Activated CD4-positive, alpha-beta memory T cell treated with anti-CD3 and anti-CD28 coated beads for 36 hours (primary cell): ENCODE measurements around the gene MAML3. TPM values are rescaled to one million over a fixed set of nuclear protein-coding genes. Genes with fewer than 3 reads are reported as not detected.

Source experiments
- CTCF ChIA-PET: fragments of 350-600 bp; sonication (Branson Sonifier 250); formaldehyde crosslinking; loops from one replicate; lab custom pipeline; 2021; ENCODE audit warnings: antibody characterized with exemption, inconsistent platforms; lab: Charles Lee
- POLR2A ChIA-PET: fragments of 350-600 bp; sonication (Branson Sonifier 250); formaldehyde crosslinking; loops from one replicate; lab custom pipeline; 2021; ENCODE audit warnings: antibody characterized with exemption; lab: Charles Lee
- DNase-seq: peaks from one replicate; pipeline ENCODE4 v3.0.0-alpha.2; 2020
- H3K27ac Mint-ChIP-seq: one replicate; pipeline ENCODE4 v1.8.0; 2021; ENCODE audit warnings: mixed read lengths
- H3K27me3 Mint-ChIP-seq: one replicate; pipeline ENCODE4 v1.8.0; 2021; ENCODE audit warnings: mixed read lengths
- H3K36me3 Mint-ChIP-seq: one replicate; pipeline ENCODE4 v1.8.0; 2021; ENCODE audit warnings: mixed read lengths
- H3K4me1 Mint-ChIP-seq: one replicate; pipeline ENCODE4 v1.8.0; 2021; ENCODE audit warnings: low read depth, mixed read lengths
- H3K4me3 Mint-ChIP-seq: one replicate; pipeline ENCODE4 v1.8.0; 2021; ENCODE audit warnings: mild to moderate bottlenecking, mixed read lengths
- H3K9me3 Mint-ChIP-seq: one replicate; pipeline ENCODE4 v1.8.0; 2021; ENCODE audit warnings: mixed read lengths
- intact Hi-C: fragments of 100-400 bp; cut with micrococcal nuclease; formaldehyde crosslinking; loops from one replicate; pipeline ENCODE4 v1.15.1; 2023
- total RNA-seq, 2 experiments: library from RNA; stranded (reverse); gene quantifications; one replicate each; pipeline ENCODE4 v1.2.3, GENCODE V29; 2021

The MAML3 gene
- total RNA-seq, 2 experiments from 2014 or later, result 0.51 to 0.76 TPM

DNA sequence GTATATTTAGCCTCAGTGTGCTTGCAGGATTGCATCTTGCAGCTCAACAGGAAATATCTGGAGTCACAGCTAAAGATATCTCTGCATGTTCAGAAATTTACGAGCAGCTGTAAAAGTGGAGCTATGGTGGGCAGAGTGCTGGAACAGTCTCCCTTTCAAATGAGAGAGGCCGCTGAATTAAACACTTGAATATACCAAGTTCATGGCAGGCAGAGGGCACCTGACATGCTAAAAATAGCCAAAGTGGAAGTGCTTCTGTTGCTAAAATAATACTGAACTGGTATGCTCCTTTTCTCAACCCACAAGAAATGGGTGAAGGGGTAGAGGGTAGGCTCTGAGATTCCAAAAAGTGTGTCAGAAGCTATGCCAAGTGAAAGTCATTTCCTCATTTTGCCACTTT is 390.3 kb downstream of the MAML3 start:
- no peaks in the 10 kb centered on the region for H3K4me1 Mint-ChIP-seq
- H3K27me3 Mint-ChIP-seq, result no peaks in the 10 kb centered on the region
- ChIA-PET POLR2A (no interaction called here), CTCF (no interaction called here)
- no peak for DNase-seq
- intact Hi-C loops, result no loop called here
- no peak overlapping the region for H3K4me3 Mint-ChIP-seq
- no peaks in the 10 kb centered on the region for H3K36me3 Mint-ChIP-seq
- H3K9me3 Mint-ChIP-seq, result no peaks in the 10 kb centered on the region
- no peak overlapping the region for H3K27ac Mint-ChIP-seq

DNA sequence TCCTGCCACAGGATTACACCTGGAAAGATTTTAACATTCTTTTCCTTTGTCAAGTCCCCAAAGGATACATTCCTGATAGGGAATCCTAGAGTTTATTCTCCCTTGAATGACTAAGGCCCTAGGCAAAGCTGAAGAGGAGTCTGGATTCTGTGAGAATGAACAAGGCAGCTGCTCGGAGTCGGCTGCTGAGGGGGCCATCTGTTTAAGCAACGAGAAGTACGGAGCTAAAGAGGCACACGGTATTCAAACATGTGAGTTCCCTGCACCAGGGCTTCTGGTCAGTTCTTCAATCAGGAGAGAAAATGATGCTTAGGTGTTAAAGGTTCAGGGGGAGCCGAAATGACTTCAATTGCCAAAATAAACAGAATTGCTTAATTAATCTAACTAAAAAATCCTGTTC is 390.8 kb downstream of the MAML3 start:
- no peak for DNase-seq
- intact Hi-C loops, result no loop called here
- CTCF ChIA-PET, result no interaction called here
- H3K36me3 Mint-ChIP-seq, result no peaks in the 10 kb centered on the region
- no peaks in the 10 kb centered on the region for H3K27me3 Mint-ChIP-seq
- no peak overlapping the region for H3K27ac Mint-ChIP-seq
- H3K4me1 Mint-ChIP-seq, result no peaks in the 10 kb centered on the region
- no peaks in the 10 kb centered on the region for H3K9me3 Mint-ChIP-seq
- POLR2A ChIA-PET, result no interaction called here
- H3K4me3 Mint-ChIP-seq, result no peak overlapping the region

DNA sequence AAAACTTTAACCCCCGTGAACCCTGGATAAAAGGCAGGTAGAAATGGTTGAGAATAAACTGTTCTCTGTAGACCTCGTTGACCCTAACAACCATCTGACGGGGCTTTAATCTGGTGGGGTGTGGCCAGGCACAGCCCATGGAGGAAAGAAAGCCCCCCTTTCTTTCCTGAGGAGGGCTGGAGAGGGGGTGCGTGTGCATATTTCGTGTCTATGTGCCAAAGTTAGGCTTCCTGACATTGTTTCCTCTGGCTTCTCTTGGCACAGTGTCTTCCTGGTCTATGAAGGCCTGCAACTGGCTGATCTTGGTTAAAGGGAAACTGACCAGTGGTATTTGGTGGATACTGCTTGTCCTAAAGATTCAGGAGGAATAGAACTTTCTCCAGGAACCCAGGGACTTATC is 391.3 kb downstream of the MAML3 start:
- intact Hi-C loops, result no loop called here
- Mint-ChIP-seq H3K36me3 (no peaks in the 10 kb centered on the region), H3K4me3 (no peak overlapping the region), H3K27me3 (no peaks in the 10 kb centered on the region), H3K9me3 (no peaks in the 10 kb centered on the region), H3K27ac (no peak overlapping the region), H3K4me1 (no peaks in the 10 kb centered on the region)
- POLR2A ChIA-PET, result no interaction called here
- DNase-seq, result no peak
- CTCF ChIA-PET, result no interaction called here

DNA sequence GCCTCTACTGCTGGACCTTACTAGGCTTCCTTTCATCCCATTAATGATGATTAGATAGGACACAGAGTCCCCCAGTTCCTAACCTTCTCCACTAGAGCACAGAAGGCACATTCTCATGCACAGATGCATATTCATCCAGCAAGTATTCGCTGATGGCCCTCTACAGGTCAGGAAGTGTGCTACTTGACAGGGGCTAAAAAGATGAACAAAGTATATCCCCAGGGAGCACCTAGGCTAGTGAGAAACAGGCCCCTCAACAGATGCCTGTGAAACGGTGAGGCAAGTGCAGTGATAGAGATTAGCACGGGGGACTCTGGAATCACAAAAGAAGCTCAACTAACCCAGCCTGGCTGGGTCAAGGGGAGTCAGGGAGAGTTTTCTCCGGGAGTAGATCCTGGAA is 392.5 kb downstream of the MAML3 start:
- Mint-ChIP-seq H3K4me3 (no peak overlapping the region), H3K9me3 (no peaks in the 10 kb centered on the region), H3K27me3 (no peaks in the 10 kb centered on the region), H3K27ac (no peak overlapping the region), H3K36me3 (no peaks in the 10 kb centered on the region), H3K4me1 (no peaks in the 10 kb centered on the region)
- intact Hi-C loops, result no loop called here
- no peak for DNase-seq
- ChIA-PET CTCF (interaction anchor here (0.7 kb wide), 1 partner anchor 42 kb away, joined by 3 read pairs; no protein-coding TSS in a partner anchor), POLR2A (no interaction called here)

DNA sequence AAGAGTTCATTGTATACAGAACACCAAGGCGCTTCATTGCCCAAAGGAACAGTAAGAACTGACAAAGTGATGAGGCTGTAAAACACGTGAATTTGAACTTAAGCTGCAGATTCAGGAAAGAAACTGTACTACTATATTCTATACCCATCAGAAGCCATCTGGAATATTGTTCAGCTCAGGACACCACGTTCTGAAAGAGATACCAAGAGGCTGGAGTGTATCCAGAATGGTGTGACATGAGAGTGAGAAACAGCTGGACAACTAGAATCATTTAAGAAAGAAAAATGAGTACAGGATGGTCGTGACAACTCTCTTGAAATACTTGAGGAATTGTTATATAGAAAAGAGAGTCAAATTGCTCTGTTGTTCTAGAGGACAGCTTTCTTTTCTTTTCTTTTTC is 393.4 kb downstream of the MAML3 start:
- Mint-ChIP-seq H3K36me3 (no peaks in the 10 kb centered on the region), H3K4me3 (no peak overlapping the region), H3K27me3 (no peaks in the 10 kb centered on the region), H3K27ac (no peak overlapping the region), H3K9me3 (no peaks in the 10 kb centered on the region), H3K4me1 (no peaks in the 10 kb centered on the region)
- CTCF ChIA-PET, result no interaction called here
- POLR2A ChIA-PET, result no interaction called here
- no peak for DNase-seq
- intact Hi-C loops, result no loop called here

DNA sequence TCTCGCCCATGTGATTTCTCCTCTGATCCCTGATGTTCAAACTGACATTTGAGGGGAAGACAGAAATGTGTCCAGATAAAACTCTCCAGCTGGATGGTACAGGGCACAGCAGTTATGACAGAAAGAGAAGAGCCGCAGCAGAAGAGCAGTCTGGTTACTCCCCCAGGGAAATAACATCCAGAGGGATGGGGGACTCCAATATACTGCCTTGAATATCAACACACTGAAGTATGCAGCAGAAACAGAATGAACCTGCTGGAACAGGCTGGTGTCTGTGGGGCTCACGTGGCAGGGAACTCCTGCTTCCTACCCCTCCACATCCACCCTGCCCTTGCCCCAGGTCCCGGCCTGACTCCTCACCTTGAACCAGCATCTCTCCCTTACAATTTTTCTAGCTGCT is 394.9 kb downstream of the MAML3 start:
- no peak for DNase-seq
- Mint-ChIP-seq H3K36me3 (no peaks in the 10 kb centered on the region), H3K9me3 (no peaks in the 10 kb centered on the region), H3K27me3 (no peaks in the 10 kb centered on the region), H3K4me3 (no peak overlapping the region), H3K27ac (no peak overlapping the region), H3K4me1 (no peaks in the 10 kb centered on the region)
- intact Hi-C loops, result no loop called here
- ChIA-PET POLR2A (no interaction called here), CTCF (no interaction called here)

DNA sequence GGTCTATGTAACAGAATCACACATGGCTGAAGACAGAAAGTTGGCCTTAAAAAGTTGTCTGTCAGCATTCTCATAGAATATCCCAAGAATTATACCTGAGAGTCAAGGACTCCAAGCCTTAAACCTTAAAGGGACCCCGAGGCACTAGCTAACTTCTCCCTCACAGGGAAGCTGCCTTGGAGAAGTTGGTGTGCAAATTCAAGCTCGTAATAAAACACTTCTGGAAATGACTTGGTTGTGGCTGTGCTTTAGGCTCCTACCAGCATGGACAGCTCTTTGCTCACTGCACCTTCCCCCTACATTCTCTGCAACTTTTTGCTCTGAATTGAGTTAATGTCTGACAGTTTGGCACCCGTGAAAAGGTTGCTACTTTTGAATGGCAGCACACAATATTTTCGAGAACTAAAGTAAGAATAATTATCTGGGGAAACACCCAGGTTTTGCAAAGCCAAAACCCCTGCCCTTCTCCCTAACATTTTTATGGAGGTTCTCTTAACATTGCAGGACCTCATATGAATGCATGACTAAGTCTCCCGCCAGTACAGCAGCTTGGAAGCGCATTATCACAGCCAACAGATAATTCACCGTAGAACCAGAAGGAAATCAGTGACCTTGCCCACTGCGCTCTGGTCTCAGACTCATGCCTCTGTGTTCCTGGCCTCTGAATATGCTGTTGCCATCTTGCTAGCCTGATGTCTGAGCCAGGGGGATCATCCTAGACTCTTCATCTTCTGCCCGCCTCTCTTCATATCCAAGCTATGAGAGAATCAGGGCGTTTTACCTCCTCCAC is 397.4 kb downstream of the MAML3 start:
- Mint-ChIP-seq H3K9me3 (no peaks in the 10 kb centered on the region), H3K27me3 (no peaks in the 10 kb centered on the region), H3K4me1 (no peaks in the 10 kb centered on the region), H3K27ac (no peak overlapping the region), H3K36me3 (no peaks in the 10 kb centered on the region), H3K4me3 (no peak overlapping the region)
- intact Hi-C loops, result no loop called here
- POLR2A ChIA-PET, result no interaction called here
- CTCF ChIA-PET, result interaction anchor here (0.6 kb wide), 1 partner anchor 16 kb away, joined by 4 read pairs; no protein-coding TSS in a partner anchor
- no peak for DNase-seq

DNA sequence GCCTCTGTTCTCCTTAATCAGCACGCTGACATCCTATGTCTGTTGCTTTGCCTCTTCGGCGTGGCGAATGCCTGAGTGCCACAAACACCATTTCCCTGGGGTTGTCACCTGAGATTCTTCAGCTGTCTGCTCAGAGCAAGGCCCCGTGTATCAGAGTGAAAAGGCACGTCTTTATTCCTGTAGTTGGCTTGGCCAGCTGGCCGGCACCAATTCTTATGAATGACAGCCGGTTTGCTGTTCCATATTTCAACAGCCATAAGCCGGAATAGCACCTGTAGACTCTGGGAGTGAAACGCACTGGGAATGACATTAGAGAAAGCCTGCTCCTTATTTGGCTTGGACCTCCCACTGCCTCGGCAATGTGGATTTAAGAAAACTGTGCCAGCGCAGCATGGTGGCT is 399.0 kb downstream of the MAML3 start:
- H3K4me3 Mint-ChIP-seq, result no peak overlapping the region
- DNase-seq, result no peak
- intact Hi-C loops, result no loop called here
- H3K4me1 Mint-ChIP-seq, result peaks cover 3% of the 10 kb centered on the region
- ChIA-PET CTCF (no interaction called here), POLR2A (no interaction called here)
- no peaks in the 10 kb centered on the region for H3K9me3 Mint-ChIP-seq
- no peaks in the 10 kb centered on the region for H3K27me3 Mint-ChIP-seq
- H3K27ac Mint-ChIP-seq, result no peak overlapping the region
- no peaks in the 10 kb centered on the region for H3K36me3 Mint-ChIP-seq

DNA sequence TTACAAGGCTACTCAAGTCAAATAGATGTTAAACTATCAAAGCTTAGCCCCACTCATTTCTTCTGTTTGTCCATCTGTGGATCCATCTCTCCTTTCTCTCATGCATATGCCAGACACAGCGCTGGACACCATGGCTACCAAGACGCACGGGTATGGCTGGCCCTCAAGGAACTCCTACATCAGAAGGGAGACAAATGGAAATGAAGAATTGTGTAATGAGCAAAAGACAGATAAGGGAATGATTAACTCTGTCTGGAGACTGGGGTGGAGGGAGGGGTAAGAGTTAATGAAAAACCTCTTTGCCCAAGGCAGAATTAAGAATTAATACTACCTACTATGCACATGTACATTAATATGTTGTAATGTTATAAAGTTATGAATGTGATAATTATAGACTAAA is 400.3 kb downstream of the MAML3 start:
- H3K9me3 Mint-ChIP-seq, result no peaks in the 10 kb centered on the region
- no peaks in the 10 kb centered on the region for H3K27me3 Mint-ChIP-seq
- H3K27ac Mint-ChIP-seq, result no peak overlapping the region
- no peak for DNase-seq
- ChIA-PET CTCF (no interaction called here), POLR2A (no interaction called here)
- intact Hi-C loops, result no loop called here
- no peaks in the 10 kb centered on the region for H3K36me3 Mint-ChIP-seq
- H3K4me3 Mint-ChIP-seq, result no peak overlapping the region
- peaks cover 3% of the 10 kb centered on the region for H3K4me1 Mint-ChIP-seq

DNA sequence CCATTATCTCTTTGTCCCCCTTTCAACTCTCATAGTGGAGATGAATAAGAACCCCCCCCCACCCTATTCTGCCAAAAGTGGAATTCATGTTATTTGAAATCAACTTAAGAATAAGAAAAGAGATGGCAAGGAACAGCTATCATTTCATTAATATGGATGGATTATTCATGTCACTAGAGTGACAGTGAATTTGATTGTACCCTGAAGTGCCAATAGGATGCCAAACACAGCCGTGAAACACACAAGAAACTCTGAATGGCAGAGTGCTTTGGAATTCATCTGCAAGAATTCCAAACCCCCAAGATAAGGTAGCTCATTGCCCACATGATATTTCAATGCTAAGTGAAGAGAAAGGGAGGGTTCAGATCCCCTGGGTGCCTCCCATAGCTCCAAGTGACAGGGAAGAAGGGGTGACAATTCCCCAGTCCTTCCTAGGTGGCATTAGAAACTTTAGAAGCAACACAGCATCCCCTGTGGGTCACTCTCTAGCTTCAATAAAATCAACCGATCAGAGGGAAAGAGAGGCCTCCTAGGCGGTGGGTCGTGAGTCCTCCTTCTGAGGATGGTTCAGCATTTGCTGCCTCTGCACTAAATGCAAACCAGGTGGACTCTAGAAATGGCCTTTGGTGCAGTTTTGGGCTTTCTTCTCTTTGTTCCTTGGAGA is 404.0 kb downstream of the MAML3 start:
- Mint-ChIP-seq H3K27me3 (no peaks in the 10 kb centered on the region), H3K4me1 (peaks cover 3% of the 10 kb centered on the region), H3K4me3 (no peak overlapping the region), H3K27ac (no peak overlapping the region), H3K9me3 (no peaks in the 10 kb centered on the region), H3K36me3 (no peaks in the 10 kb centered on the region)
- CTCF ChIA-PET, result interaction anchor here (0.5 to 1.1 kb wide), 2 partner anchors 92 to 185 kb away, joined by 3 to 4 read pairs; no protein-coding TSS in a partner anchor
- intact Hi-C loops, result no loop called here
- DNase-seq, result no peak
- POLR2A ChIA-PET, result no interaction called here

DNA sequence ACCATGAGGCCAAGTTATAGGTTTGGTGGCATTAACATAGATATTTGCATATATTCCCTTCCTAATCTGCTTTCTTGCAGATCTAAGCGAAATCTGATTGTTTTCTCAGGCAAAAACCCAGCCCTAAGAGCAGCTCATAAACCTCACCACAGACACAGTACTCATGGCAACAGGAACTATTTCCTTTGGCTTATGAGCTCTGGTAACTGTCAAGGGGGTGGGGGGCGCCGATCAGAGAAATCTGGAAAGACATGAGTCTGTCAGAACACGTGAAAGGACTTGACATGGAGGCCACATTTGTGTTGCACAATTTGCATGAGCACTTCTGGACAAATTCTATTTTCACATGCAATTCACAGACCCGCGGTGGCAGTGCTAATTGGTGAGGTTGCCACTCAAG is 404.6 kb downstream of the MAML3 start:
- intact Hi-C loops, result no loop called here
- H3K36me3 Mint-ChIP-seq, result no peaks in the 10 kb centered on the region
- peaks cover 3% of the 10 kb centered on the region for H3K4me1 Mint-ChIP-seq
- no peak overlapping the region for H3K4me3 Mint-ChIP-seq
- ChIA-PET POLR2A (no interaction called here), CTCF (interaction anchor here (0.5 to 1.1 kb wide), 2 partner anchors 92 to 185 kb away, joined by 3 to 4 read pairs; no protein-coding TSS in a partner anchor)
- DNase-seq, result no peak
- no peaks in the 10 kb centered on the region for H3K9me3 Mint-ChIP-seq
- H3K27me3 Mint-ChIP-seq, result no peaks in the 10 kb centered on the region
- H3K27ac Mint-ChIP-seq, result no peak overlapping the region

DNA sequence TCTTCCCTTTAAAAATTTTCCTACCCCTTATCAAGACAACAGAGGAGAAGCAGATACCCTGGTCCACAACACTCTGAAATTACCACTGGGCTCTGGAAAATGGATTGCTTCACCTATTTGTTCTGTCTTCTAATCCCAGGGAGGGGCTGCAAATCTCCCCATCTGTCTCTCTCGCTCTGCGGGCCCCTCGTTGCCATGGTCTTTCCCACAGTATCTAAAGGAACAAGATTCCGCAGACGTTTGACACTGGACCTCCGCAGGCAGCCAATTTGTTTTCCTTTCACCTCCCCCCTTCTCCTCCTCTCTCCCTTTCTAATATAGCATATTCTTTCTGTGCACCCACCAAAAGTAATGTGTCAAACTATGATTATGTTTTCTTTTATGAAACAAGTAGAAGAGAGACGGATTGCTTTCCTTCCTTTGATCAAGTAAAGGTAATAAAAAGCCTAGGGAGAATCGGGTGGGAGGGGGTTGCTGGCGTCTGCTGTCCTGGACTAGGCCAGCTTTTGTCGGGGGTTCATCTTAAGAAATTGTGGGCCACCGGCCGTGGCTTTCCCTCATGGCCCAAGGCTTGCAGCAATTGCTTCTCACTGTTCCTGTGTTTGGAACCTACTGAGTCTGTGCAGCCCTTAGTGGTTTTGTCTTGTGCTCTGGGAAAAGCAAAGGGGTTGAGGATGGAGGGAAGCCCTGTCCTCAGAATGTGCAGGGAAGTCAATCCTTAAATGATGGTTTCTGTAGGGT is 407.4 kb downstream of the MAML3 start:
- Mint-ChIP-seq H3K36me3 (no peaks in the 10 kb centered on the region), H3K4me1 (peaks cover 3% of the 10 kb centered on the region), H3K4me3 (no peak overlapping the region), H3K27ac (no peak overlapping the region), H3K27me3 (no peaks in the 10 kb centered on the region), H3K9me3 (no peaks in the 10 kb centered on the region)
- ChIA-PET CTCF (no interaction called here), POLR2A (no interaction called here)
- no peak for DNase-seq
- intact Hi-C loops, result no loop called here
